Inferior parietal cortex (tissue), 1 donor: ENCODE measurements around the gene HSPA1B.
"Not testable (repeated sequence)": the region's sequence is repeated elsewhere in the genome, so short reads cannot be mapped to it uniquely, and the experiment has no call there.

ENCODE experiments used
- DNase-seq: peaks from one replicate; pipeline ENCODE4 v3.0.0-alpha.2; 2016; ENCODE audit errors: extremely low spot score

Gene HSPA1B

GRCh38 chr6:31858707-31859106 is 31.2 kb downstream of the HSPA1B start:
- DNase-seq, result no peak

GRCh38 chr6:31859923-31860322 is 32.4 kb downstream of the HSPA1B start:
- DNase-seq, result no peak

- DNase-seq, result no peak
These were observed 32.8 kb downstream of the HSPA1B start for GRCh38 chr6:31860349-31860748.

GRCh38 chr6:31861150-31861549 is 33.6 kb downstream of the HSPA1B start:
- no peak for DNase-seq

- no peak for DNase-seq
These were observed 34.4 kb downstream of the HSPA1B start for GRCh38 chr6:31861919-31862343.

GRCh38 chr6:31862344-31863235 is 35.1 kb downstream of the HSPA1B start, which contains the start of gene NEU1:
TSS of gene NEU1 (minus strand) at chr6:31862821. CDS start at chr6:31862776, 45 bp downstream.
- DNase-seq, result peak; percentile 100

- DNase-seq, result not testable (repeated sequence)
These were observed 36.6 kb downstream of the HSPA1B start for GRCh38 chr6:31864123-31864562.

- no peak for DNase-seq
These were observed 37.3 kb downstream of the HSPA1B start for GRCh38 chr6:31864818-31865204.

- DNase-seq, result no peak
These were observed 37.9 kb downstream of the HSPA1B start for GRCh38 chr6:31865205-31866118.

GRCh38 chr6:31868658-31868971 is 41.1 kb downstream of the HSPA1B start:
- DNase-seq, result not testable (repeated sequence)

GRCh38 chr6:31869343-31869742 is 41.8 kb downstream of the HSPA1B start:
- no peak for DNase-seq

GRCh38 chr6:31870385-31870921 is 42.9 kb downstream of the HSPA1B start:
- DNase-seq, result no peak

- no peak for DNase-seq
These were observed 43.6 kb downstream of the HSPA1B start for GRCh38 chr6:31871046-31871659.

- no peak for DNase-seq
These were observed 46.6 kb downstream of the HSPA1B start for GRCh38 chr6:31874084-31874670.

GRCh38 chr6:31874836-31875572 is 47.5 kb downstream of the HSPA1B start:
- no peak for DNase-seq

- no peak for DNase-seq
These were observed 48.3 kb downstream of the HSPA1B start for GRCh38 chr6:31875877-31876276.

- DNase-seq, result no peak
These were observed 48.8 kb downstream of the HSPA1B start for GRCh38 chr6:31876357-31876756.

GRCh38 chr6:31877125-31877650 is 49.6 kb downstream of the HSPA1B start:
- DNase-seq, result no peak

GRCh38 chr6:31877651-31878161 is 50.2 kb downstream of the HSPA1B start:
- DNase-seq, result no peak

- no peak for DNase-seq
These were observed 50.7 kb downstream of the HSPA1B start for GRCh38 chr6:31878222-31878621.
